ENCODE data around the gene F10.

DNA sequence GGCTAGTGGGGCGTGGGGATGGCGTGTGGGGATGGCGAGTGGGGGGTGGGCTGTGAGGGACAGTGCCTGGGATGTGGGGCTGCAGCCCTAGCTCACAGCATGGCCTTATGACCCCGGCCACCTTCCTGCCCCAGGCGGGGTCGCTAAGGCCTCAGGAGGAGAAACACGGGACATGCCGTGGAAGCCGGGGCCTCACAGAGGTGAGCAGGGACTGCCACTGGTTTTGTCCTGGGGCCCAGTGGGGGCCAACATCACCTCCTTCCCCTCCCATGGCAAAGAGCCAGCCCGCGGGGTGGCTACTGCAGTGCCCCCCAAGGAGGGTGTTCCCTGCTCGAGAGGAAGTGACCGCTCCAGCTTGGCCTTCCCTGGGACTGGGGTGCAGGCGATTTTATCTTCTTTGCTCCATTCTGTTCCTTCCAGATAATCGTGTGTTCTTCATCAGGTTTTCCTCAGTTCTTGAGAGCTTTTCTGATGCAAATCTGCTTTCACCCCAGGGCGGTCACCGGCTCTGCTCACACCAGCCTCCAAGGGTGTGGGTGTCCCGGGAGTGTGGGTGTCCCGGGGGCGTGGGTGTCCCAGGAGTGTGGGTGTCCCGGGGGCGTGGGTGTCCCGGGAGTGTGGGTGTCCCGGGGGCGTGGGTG, 15.8 kb upstream of the F10 start:
- no peak for TF ChIP-seq EZH2 (IDR thresholded peaks at IDR 0.05; ENCODE audit: borderline replicate concordance, low read depth, low read length, poor library complexity, severe bottlenecking)
- TF ChIP-seq, protein P1, sequence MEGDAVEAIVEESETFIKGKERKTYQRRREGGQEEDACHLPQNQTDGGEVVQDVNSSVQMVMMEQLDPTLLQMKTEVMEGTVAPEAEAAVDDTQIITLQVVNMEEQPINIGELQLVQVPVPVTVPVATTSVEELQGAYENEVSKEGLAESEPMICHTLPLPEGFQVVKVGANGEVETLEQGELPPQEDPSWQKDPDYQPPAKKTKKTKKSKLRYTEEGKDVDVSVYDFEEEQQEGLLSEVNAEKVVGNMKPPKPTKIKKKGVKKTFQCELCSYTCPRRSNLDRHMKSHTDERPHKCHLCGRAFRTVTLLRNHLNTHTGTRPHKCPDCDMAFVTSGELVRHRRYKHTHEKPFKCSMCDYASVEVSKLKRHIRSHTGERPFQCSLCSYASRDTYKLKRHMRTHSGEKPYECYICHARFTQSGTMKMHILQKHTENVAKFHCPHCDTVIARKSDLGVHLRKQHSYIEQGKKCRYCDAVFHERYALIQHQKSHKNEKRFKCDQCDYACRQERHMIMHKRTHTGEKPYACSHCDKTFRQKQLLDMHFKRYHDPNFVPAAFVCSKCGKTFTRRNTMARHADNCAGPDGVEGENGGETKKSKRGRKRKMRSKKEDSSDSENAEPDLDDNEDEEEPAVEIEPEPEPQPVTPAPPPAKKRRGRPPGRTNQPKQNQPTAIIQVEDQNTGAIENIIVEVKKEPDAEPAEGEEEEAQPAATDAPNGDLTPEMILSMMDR (conservative IDR thresholded peaks at IDR 0.05; ENCODE audit: low read depth, low read length), result no peak

Data from A673 (cell line).